DOHH2 (cell line): ENCODE data around the gene SLC44A3.

ENCODE experiments used
- H3F3A ChIP-seq: fragments of 200-600 bp; sonication (generic), shearing (Covaris generic); 2 replicates; pipeline ENCODE4 v1.6.0; 2016; ENCODE audit warnings: antibody characterized with exemption, mild to moderate bottlenecking; ENCODE audit not compliant: control insufficient read depth, insufficient read depth
- H3K27ac ChIP-seq: fragments of 200-600 bp; sonication (generic); 2 replicates; pipeline ENCODE4 v1.5.1; 2014; ENCODE audit warnings: low read depth, mild to moderate bottlenecking, low read length, moderate library complexity
- H3K27me3 ChIP-seq: fragments of 200-600 bp; sonication (generic); 2 replicates; pipeline ENCODE4 v1.6.1; 2014; ENCODE audit warnings: mild to moderate bottlenecking, low read length, mixed read lengths; ENCODE audit not compliant: control insufficient read depth
- H3K36me3 ChIP-seq: fragments of 200-600 bp; sonication (generic); 2 replicates; pipeline ENCODE4 v1.6.1; 2014; ENCODE audit warnings: mild to moderate bottlenecking, low read length, moderate library complexity, mixed read lengths; ENCODE audit not compliant: control insufficient read depth
- H3K4me1 ChIP-seq: fragments of 200-600 bp; sonication (generic); 2 replicates; pipeline ENCODE4 v1.6.1; 2014; ENCODE audit warnings: mild to moderate bottlenecking, low read length, mixed read lengths; ENCODE audit not compliant: control insufficient read depth
- H3K4me2 ChIP-seq: fragments of 200-600 bp; sonication (generic); 2 replicates; pipeline ENCODE4 v1.6.0; 2014; ENCODE audit warnings: mild to moderate bottlenecking, low read length, moderate library complexity
- H3K4me3 ChIP-seq: fragments of 200-600 bp; sonication (generic); 2 replicates; pipeline ENCODE4 v1.5.1; 2014; ENCODE audit warnings: mild to moderate bottlenecking, low read length, mixed read lengths
- H3K79me2 ChIP-seq: fragments of 200-600 bp; sonication (generic); 2 replicates; pipeline ENCODE4 v1.6.1; 2014; ENCODE audit warnings: mild to moderate bottlenecking, low read length, mixed read lengths; ENCODE audit not compliant: control insufficient read depth
- H3K9me2 ChIP-seq: fragments of 200-600 bp; sonication (generic); replicated peaks from 2 replicates; pipeline ENCODE4 v1.6.1; 2014; ENCODE audit warnings: mild to moderate bottlenecking, low read length, mixed read lengths; ENCODE audit not compliant: control insufficient read depth
- H3K9me3 ChIP-seq: fragments of 200-600 bp; sonication (generic); 2 replicates; pipeline ENCODE4 v1.6.1; 2014; ENCODE audit warnings: antibody characterized with exemption, low read length, mixed read lengths; ENCODE audit not compliant: control insufficient read depth, insufficient read depth
- H4K20me1 ChIP-seq: fragments of 200-600 bp; sonication (generic); 2 replicates; pipeline ENCODE4 v1.6.0; 2014; ENCODE audit warnings: low read depth, mild to moderate bottlenecking, antibody characterized with exemption, low read length, moderate library complexity; ENCODE audit not compliant: control insufficient read depth, insufficient read depth
- EZH2phosphoT487 ChIP-seq: fragments of 200-600 bp; sonication (generic); IDR thresholded peaks from 2 replicates; pipeline ENCODE4 v1.6.1; 2017; ENCODE audit warnings: borderline replicate concordance, mild to moderate bottlenecking, antibody characterized with exemption, low read length, moderate library complexity, mixed read lengths
- TF ChIP-seq, protein P1 (sequence below): fragments of 200-600 bp; sonication (generic); IDR thresholded peaks from one replicate; pipeline ENCODE4 v1.5.1; 2014; ENCODE audit warnings: antibody characterized with exemption, mild to moderate bottlenecking, low read depth, low read length; ENCODE audit not compliant: poor library complexity, severe bottlenecking

Gene SLC44A3

DNA sequence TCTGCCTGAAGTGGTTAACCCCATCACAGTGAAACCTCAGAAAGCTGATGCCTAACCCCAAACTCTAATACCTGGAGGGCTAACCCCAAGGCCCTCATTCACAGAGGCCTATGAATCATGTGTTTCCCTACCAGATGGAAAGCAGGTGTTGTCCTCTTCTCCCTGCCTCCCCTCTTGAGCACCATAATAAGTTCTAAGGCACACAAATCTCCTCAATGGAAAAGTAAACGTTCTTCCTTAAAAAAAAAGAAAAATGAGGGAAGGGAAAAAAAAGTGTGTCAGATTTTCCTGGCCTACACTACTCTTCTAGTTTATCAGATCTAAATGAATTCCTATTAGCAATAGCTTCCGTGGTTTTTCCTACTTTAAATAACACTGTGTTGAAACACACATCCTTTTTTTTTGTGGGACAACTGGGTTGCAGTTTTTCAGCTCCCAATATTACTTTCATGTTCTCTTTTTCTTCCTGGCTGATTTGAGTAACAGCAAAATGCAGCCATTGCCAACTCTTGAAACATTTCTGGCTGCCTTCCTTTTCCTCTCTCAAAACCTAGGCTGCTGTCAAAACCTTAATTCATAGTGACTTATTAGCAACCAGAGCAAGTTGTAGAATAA is 43.2 kb downstream of the SLC44A3 start:
- no peaks in the 10 kb centered on the region for H3K9me3 ChIP-seq
- no peaks in the 10 kb centered on the region for H3F3A ChIP-seq
- no peaks in the 10 kb centered on the region for H3K4me1 ChIP-seq
- H4K20me1 ChIP-seq: no peaks in the 10 kb centered on the region
- H3K4me3 ChIP-seq: no peak overlapping the region
- no peaks in the 10 kb centered on the region for H3K36me3 ChIP-seq
- H3K4me2 ChIP-seq: no peak overlapping the region
- H3K9me2 ChIP-seq: no peaks in the 10 kb centered on the region
- no peaks in the 10 kb centered on the region for H3K79me2 ChIP-seq
- TF ChIP-seq EZH2phosphoT487: no peak
- TF ChIP-seq, protein P1, sequence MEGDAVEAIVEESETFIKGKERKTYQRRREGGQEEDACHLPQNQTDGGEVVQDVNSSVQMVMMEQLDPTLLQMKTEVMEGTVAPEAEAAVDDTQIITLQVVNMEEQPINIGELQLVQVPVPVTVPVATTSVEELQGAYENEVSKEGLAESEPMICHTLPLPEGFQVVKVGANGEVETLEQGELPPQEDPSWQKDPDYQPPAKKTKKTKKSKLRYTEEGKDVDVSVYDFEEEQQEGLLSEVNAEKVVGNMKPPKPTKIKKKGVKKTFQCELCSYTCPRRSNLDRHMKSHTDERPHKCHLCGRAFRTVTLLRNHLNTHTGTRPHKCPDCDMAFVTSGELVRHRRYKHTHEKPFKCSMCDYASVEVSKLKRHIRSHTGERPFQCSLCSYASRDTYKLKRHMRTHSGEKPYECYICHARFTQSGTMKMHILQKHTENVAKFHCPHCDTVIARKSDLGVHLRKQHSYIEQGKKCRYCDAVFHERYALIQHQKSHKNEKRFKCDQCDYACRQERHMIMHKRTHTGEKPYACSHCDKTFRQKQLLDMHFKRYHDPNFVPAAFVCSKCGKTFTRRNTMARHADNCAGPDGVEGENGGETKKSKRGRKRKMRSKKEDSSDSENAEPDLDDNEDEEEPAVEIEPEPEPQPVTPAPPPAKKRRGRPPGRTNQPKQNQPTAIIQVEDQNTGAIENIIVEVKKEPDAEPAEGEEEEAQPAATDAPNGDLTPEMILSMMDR: no peak
- H3K27ac ChIP-seq: no peak overlapping the region
- H3K27me3 ChIP-seq: peaks cover 10% of the 10 kb centered on the region

DNA sequence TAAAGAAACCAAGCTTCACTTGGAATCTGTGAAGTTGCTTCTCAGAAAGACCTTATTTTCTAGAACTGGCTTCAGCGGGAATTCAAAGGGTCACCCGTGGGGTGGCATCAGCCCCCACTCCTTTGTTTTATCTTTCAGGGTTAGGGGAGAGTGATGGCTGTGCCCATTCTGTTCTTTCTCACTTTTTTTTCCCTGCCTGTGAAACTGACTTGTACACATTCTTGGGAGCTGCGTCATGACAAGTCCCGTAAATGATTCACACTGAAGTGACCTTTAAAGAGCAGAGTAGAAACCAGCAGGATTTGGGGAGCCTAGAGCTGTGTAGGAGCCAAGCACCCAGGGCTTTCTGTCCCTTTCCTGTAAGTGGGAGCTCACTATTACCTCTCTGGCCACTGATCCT is 43.8 kb downstream of the SLC44A3 start:
- H3K27ac ChIP-seq: no peak overlapping the region
- H3K9me3 ChIP-seq: no peaks in the 10 kb centered on the region
- H3K36me3 ChIP-seq: no peaks in the 10 kb centered on the region
- H3K79me2 ChIP-seq: no peaks in the 10 kb centered on the region
- no peaks in the 10 kb centered on the region for H4K20me1 ChIP-seq
- TF ChIP-seq, protein P1: no peak
- no peak for TF ChIP-seq EZH2phosphoT487
- H3F3A ChIP-seq: no peaks in the 10 kb centered on the region
- peaks cover 10% of the 10 kb centered on the region for H3K27me3 ChIP-seq
- no peaks in the 10 kb centered on the region for H3K9me2 ChIP-seq
- H3K4me2 ChIP-seq: no peak overlapping the region
- no peak overlapping the region for H3K4me3 ChIP-seq
- H3K4me1 ChIP-seq: no peaks in the 10 kb centered on the region

DNA sequence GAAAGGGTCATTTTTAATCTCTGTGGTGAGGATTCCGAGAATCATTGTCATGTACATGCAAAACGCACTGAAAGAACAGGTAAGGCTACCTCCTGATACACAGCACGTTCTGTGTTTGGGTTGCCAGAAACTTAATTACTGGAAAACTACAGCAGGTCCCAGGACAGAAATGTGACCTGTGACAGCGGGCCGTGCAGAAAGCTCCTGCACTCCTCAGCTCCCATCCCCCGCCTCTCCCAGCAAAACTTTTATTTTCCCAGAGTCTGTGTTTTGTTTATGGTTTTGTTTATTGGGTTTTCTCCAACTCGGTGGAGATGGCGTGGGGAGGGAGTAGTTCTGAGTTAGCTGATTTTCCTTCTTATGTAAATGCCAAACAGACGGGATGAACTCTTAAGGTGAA is 44.7 kb downstream of the SLC44A3 start:
- no peak overlapping the region for H3K4me2 ChIP-seq
- H4K20me1 ChIP-seq: no peaks in the 10 kb centered on the region
- no peaks in the 10 kb centered on the region for H3K4me1 ChIP-seq
- H3F3A ChIP-seq: no peaks in the 10 kb centered on the region
- H3K4me3 ChIP-seq: no peak overlapping the region
- H3K9me2 ChIP-seq: no peaks in the 10 kb centered on the region
- H3K27me3 ChIP-seq: peaks cover 8% of the 10 kb centered on the region
- H3K79me2 ChIP-seq: no peaks in the 10 kb centered on the region
- no peaks in the 10 kb centered on the region for H3K36me3 ChIP-seq
- no peak overlapping the region for H3K27ac ChIP-seq
- TF ChIP-seq, protein P1: no peak
- no peak for TF ChIP-seq EZH2phosphoT487
- no peaks in the 10 kb centered on the region for H3K9me3 ChIP-seq
